ENCODE measurements around the gene C5. TPM values are rescaled to one million over a fixed set of nuclear protein-coding genes. Genes with fewer than 3 reads are reported as not detected.

C5 gene
- total RNA-seq, 1 experiment from 2014 or later: 0.74 TPM

DNA sequence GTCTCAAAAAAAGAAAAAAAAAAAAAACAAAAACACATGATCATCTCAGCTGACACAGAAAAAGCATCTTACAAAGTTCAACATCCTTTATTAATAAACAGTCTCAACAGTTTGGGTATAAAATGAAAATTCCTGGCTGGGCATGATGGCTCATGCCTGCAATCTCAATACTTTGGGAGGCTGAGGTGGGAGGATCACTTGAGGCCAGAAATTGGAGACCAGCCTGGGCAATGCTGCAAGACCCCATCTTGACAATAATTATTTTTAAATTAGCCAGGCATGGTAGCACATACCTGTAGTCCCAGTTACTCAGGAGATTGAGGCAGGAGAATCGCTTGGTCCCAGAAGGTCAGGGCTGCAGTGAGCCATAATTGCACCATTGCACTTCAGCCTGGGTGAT lies 16.8 kb upstream of the C5 start:
- Mint-ChIP-seq H3K4me1 (0 out of 4 replicates have a peak, but pooled peaks cover 3 to 5% of the 10 kb centered on the region in 2 experiments), H3K4me3 (no peak overlapping the region), H3K27me3 (ENCODE audit: low read depth) (peaks cover 68% of the 10 kb centered on the region), H3K36me3 (ENCODE audit: insufficient read depth in 1 of 3, low read depth in 3 of 3) (peaks cover 0 to 2% (median 0%) of the 10 kb centered on the region in 3 experiments; a peak in 1 of 7 replicates), H3K9me3 (peaks cover 2 to 7% of the 10 kb centered on the region in 2 experiments; a peak in 2 of 5 replicates), H3K27ac (no peak overlapping the region)
- Histone ChIP-seq H2AK5ac (ENCODE audit: insufficient read length, low read length) (no peak overlapping the region), H3K4me1 (ENCODE audit: insufficient read depth, low read length) (no peaks in the 10 kb centered on the region), H3K23me2 (ENCODE audit: insufficient read length, low read depth, low read length, poor library complexity, severe bottlenecking) (no peaks in the 10 kb centered on the region), H3K27ac (ENCODE audit: insufficient read length, low read depth, low read length) (no peak overlapping the region), H3K18ac (ENCODE audit: insufficient read length, low read depth, low read length) (no peak overlapping the region), H3K14ac (ENCODE audit: insufficient read depth, low read length) (no peak overlapping the region), H2BK20ac (ENCODE audit: low read depth, low read length, poor library complexity, severe bottlenecking) (no peak overlapping the region), H3K4me2 (ENCODE audit: insufficient read depth, insufficient read length, low read length) (no peak overlapping the region), H4K5ac (ENCODE audit: insufficient read length, low read depth, low read length) (no peak overlapping the region), H3K27me3 (ENCODE audit: insufficient read depth, low read length) (peaks cover 11% of the 10 kb centered on the region), H2AFZ (ENCODE audit: low read length) (no peak overlapping the region), H2BK12ac (ENCODE audit: insufficient read length, low read depth, low read length) (no peak overlapping the region), H3K4ac (ENCODE audit: low read depth, low read length) (no peak overlapping the region), H2BK15ac (ENCODE audit: low read depth, low read length) (no peak overlapping the region), H2BK5ac (ENCODE audit: insufficient read length, low read length) (no peak overlapping the region), H4K8ac (replicated peaks; ENCODE audit: insufficient read length, low read depth, low read length) (no peak overlapping the region), H3K9me3 (ENCODE audit: control insufficient read depth, low read depth, low read length) (no peaks in the 10 kb centered on the region), H3K79me1 (ENCODE audit: insufficient read depth, low read depth, low read length, poor library complexity, severe bottlenecking) (no peaks in the 10 kb centered on the region), H2BK120ac (ENCODE audit: low read depth, low read length, poor library complexity, severe bottlenecking) (no peak overlapping the region), H4K91ac (ENCODE audit: insufficient read length, low read depth, low read length) (no peak overlapping the region), H3K56ac (ENCODE audit: insufficient read length, low read depth, low read length) (no peak overlapping the region), H4K20me1 (ENCODE audit: control insufficient read depth, insufficient read depth, insufficient read length) (no peaks in the 10 kb centered on the region), H3T11ph (ENCODE audit: low read length) (no peak overlapping the region), H3K9ac (ENCODE audit: extremely low read depth, insufficient read length, low read length) (no peak overlapping the region), H3K79me2 (ENCODE audit: insufficient read depth, low read length) (no peaks in the 10 kb centered on the region), H3K23ac (ENCODE audit: insufficient read length, low read depth, low read length) (no peak overlapping the region)
- DNase-seq: no peak
- WGBS (ENCODE audit: extremely low coverage, insufficient read length, low lambda C conversion rate): no CpG with 5 or more reads among the region's 1 CpG
- TF ChIP-seq, protein P1, sequence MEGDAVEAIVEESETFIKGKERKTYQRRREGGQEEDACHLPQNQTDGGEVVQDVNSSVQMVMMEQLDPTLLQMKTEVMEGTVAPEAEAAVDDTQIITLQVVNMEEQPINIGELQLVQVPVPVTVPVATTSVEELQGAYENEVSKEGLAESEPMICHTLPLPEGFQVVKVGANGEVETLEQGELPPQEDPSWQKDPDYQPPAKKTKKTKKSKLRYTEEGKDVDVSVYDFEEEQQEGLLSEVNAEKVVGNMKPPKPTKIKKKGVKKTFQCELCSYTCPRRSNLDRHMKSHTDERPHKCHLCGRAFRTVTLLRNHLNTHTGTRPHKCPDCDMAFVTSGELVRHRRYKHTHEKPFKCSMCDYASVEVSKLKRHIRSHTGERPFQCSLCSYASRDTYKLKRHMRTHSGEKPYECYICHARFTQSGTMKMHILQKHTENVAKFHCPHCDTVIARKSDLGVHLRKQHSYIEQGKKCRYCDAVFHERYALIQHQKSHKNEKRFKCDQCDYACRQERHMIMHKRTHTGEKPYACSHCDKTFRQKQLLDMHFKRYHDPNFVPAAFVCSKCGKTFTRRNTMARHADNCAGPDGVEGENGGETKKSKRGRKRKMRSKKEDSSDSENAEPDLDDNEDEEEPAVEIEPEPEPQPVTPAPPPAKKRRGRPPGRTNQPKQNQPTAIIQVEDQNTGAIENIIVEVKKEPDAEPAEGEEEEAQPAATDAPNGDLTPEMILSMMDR (conservative IDR thresholded peaks at IDR 0.05): no peak

Data from H9 (cell line).